Activated CD8-positive, alpha-beta T cell treated with anti-CD3 and anti-CD28 coated beads for 36 hours (primary cell): ENCODE data around the gene SHISA6. TPM values are rescaled to one million over a fixed set of nuclear protein-coding genes. Genes with fewer than 3 reads are reported as not detected.

Experiments used
- ATAC-seq: fragments of 200-7000 bp; cut with Tn5 transposase; one replicate; pipeline ENCODE4 v1.10.0; 2021; ENCODE audit warnings: mild to moderate bottlenecking, moderate library complexity
- CTCF ChIA-PET: fragments of 350-600 bp; sonication (Branson Sonifier 250); formaldehyde crosslinking; loops from one replicate; lab custom pipeline; 2021; ENCODE audit warnings: antibody characterized with exemption; lab: Charles Lee
- POLR2A ChIA-PET: fragments of 350-600 bp; sonication (Branson Sonifier 250); formaldehyde crosslinking; loops from one replicate; lab custom pipeline; 2021; ENCODE audit warnings: antibody characterized with exemption; lab: Charles Lee
- DNase-seq: peaks from one replicate; pipeline ENCODE4 v3.0.0-alpha.2; 2020
- H3K27ac Mint-ChIP-seq: one replicate; pipeline ENCODE4 v1.8.0; 2021; ENCODE audit warnings: mild to moderate bottlenecking, mixed read lengths
- H3K27me3 Mint-ChIP-seq: one replicate; pipeline ENCODE4 v1.8.0; 2021; ENCODE audit warnings: mixed read lengths
- H3K36me3 Mint-ChIP-seq: one replicate; pipeline ENCODE4 v1.8.0; 2021; ENCODE audit warnings: low read depth, mixed read lengths
- H3K4me1 Mint-ChIP-seq: one replicate; pipeline ENCODE4 v1.8.0; 2021; ENCODE audit warnings: low read depth, mixed read lengths
- H3K4me3 Mint-ChIP-seq: one replicate; pipeline ENCODE4 v1.8.0; 2021; ENCODE audit warnings: mild to moderate bottlenecking, moderate library complexity, mixed read lengths
- H3K9me3 Mint-ChIP-seq: one replicate; pipeline ENCODE4 v1.8.0; 2021; ENCODE audit warnings: mixed read lengths
- CTCF ChIP-seq: fragments of 200-600 bp; IDR thresholded peaks from one replicate; pipeline ENCODE4 v1.8.0; 2022; ENCODE audit warnings: antibody characterized with exemption, mild to moderate bottlenecking
- intact Hi-C: fragments of 100-400 bp; cut with micrococcal nuclease; formaldehyde crosslinking; loops from one replicate; pipeline ENCODE4 v1.10.0; 2022
- total RNA-seq, 2 experiments: library from RNA; stranded (reverse); gene quantifications; one replicate each; pipeline ENCODE4 v1.2.3, GENCODE V29; 2021

The SHISA6 gene
- total RNA-seq, 2 experiments from 2014 or later, result not detected

GRCh38 chr17:11273596-11273995, 32.6 kb downstream of the SHISA6 start:
- no peak overlapping the region for H3K4me3 Mint-ChIP-seq
- no peak for TF ChIP-seq CTCF
- no peaks in the 10 kb centered on the region for H3K4me1 Mint-ChIP-seq
- H3K27ac Mint-ChIP-seq, result no peak overlapping the region
- no peaks in the 10 kb centered on the region for H3K27me3 Mint-ChIP-seq
- H3K9me3 Mint-ChIP-seq, result peaks cover 4% of the 10 kb centered on the region
- CTCF ChIA-PET, result no interaction called here
- DNase-seq, result no peak
- POLR2A ChIA-PET, result no interaction called here
- ATAC-seq, result no peak
- intact Hi-C loops, result no loop called here
- H3K36me3 Mint-ChIP-seq, result no peaks in the 10 kb centered on the region

DNA sequence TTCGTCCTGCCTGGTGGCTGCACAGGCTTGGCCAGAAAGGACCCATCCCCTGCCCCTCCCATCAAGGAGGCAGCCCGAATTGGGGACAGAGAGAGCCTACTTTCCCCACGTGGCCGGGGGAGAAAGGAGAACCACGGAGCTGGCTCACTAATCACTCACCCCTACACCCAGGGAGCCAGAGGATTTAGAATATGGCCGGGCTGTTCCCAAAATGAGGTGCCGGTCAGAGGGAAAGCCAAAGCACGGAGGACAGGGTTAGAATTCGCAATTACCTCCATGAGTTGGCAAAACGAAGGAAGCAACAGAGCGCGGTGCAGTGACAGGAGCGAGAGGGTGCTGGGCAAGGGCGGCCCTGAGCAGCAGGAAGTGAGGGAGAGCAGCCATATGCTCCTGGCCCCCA, 33.1 kb downstream of the SHISA6 start:
- POLR2A ChIA-PET, result no interaction called here
- ATAC-seq (no peak), DNase-seq (no peak)
- CTCF ChIA-PET, result interaction anchor here (1.1 kb wide), 1 partner anchor 10 kb away, joined by 3 read pairs; no protein-coding TSS in a partner anchor
- Mint-ChIP-seq H3K36me3 (no peaks in the 10 kb centered on the region), H3K27me3 (no peaks in the 10 kb centered on the region), H3K9me3 (peaks cover 4% of the 10 kb centered on the region), H3K4me1 (no peaks in the 10 kb centered on the region), H3K27ac (no peak overlapping the region), H3K4me3 (no peak overlapping the region)
- intact Hi-C loops, result no loop called here
- TF ChIP-seq CTCF, result no peak

DNA sequence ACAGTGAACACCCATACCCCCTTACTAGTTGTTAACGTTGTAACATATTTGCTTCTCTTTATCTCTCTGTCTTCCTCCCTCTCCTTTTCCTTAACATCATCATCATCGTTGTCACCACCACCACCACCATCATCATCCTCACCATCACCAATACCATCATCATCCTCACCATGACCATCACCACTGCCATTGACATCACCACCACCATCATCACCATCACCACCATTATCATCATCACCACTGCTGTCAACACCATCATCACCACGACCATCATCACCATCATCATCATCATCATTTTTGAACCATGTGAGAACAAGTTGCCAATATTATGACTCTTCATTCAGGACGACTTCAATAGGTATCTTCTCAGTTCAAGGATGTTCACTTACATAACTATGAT, 35.5 kb downstream of the SHISA6 start:
- intact Hi-C loops, result no loop called here
- no peak for ATAC-seq
- CTCF ChIA-PET, result no interaction called here

GRCh38 chr17:11278186-11278991, 37.4 kb downstream of the SHISA6 start:
- ATAC-seq (no peak), DNase-seq (no peak)
- H3K36me3 Mint-ChIP-seq, result no peaks in the 10 kb centered on the region
- H3K27ac Mint-ChIP-seq, result no peak overlapping the region
- no peaks in the 10 kb centered on the region for H3K4me1 Mint-ChIP-seq
- no peak overlapping the region for H3K4me3 Mint-ChIP-seq
- no peak for TF ChIP-seq CTCF
- CTCF ChIA-PET, result no interaction called here
- H3K27me3 Mint-ChIP-seq, result no peaks in the 10 kb centered on the region
- intact Hi-C loops, result no loop called here
- POLR2A ChIA-PET, result interaction anchor here (1.1 kb wide), 1 partner anchor 9 kb away, joined by 3 read pairs; no protein-coding TSS in a partner anchor
- peaks cover 15% of the 10 kb centered on the region for H3K9me3 Mint-ChIP-seq

More for the DNA sequence above, 35.5 kb downstream of the SHISA6 start:
- Mint-ChIP-seq H3K9me3 (peaks cover 11% of the 10 kb centered on the region), H3K27ac (no peak overlapping the region), H3K4me3 (no peak overlapping the region), H3K36me3 (no peaks in the 10 kb centered on the region), H3K4me1 (no peaks in the 10 kb centered on the region), H3K27me3 (no peaks in the 10 kb centered on the region)
- POLR2A ChIA-PET, result no interaction called here
- TF ChIP-seq CTCF, result no peak
- DNase-seq, result no peak

- Mint-ChIP-seq H3K27me3 (no peaks in the 10 kb centered on the region), H3K36me3 (no peaks in the 10 kb centered on the region), H3K4me1 (no peaks in the 10 kb centered on the region), H3K9me3 (peaks cover 15% of the 10 kb centered on the region), H3K4me3 (no peak overlapping the region), H3K27ac (no peak overlapping the region)
- intact Hi-C loops, result no loop called here
- DNase-seq, result no peak
- no peak for TF ChIP-seq CTCF
- POLR2A ChIA-PET, result interaction anchor here (1.1 kb wide), 1 partner anchor 9 kb away, joined by 3 read pairs; no protein-coding TSS in a partner anchor
- CTCF ChIA-PET, result no interaction called here
- no peak for ATAC-seq
Observed at GRCh38 chr17:11278992-11279270, 37.9 kb downstream of the SHISA6 start.
